ENCODE measurements around the gene CFAP20DC.

DNA sequence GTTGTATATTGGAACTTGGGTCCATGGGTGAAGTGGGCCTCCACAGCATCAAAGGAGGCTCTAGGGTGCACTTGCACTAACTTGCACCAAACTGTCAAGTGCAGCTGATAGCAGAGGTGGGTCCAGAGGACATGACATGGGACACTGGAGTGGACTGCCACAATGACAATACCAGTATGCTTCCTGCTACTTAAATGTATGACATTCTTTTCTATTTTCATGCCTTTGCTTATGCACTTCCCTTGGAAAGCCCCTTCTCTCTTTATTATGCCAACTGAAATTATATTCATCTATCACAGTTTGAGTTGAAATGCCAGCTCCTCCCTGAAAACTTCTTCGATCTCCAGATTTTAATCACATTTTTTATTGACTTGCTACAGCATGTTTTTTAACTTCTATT is 101.8 kb downstream of the CFAP20DC start:
- TF ChIP-seq, protein P1, sequence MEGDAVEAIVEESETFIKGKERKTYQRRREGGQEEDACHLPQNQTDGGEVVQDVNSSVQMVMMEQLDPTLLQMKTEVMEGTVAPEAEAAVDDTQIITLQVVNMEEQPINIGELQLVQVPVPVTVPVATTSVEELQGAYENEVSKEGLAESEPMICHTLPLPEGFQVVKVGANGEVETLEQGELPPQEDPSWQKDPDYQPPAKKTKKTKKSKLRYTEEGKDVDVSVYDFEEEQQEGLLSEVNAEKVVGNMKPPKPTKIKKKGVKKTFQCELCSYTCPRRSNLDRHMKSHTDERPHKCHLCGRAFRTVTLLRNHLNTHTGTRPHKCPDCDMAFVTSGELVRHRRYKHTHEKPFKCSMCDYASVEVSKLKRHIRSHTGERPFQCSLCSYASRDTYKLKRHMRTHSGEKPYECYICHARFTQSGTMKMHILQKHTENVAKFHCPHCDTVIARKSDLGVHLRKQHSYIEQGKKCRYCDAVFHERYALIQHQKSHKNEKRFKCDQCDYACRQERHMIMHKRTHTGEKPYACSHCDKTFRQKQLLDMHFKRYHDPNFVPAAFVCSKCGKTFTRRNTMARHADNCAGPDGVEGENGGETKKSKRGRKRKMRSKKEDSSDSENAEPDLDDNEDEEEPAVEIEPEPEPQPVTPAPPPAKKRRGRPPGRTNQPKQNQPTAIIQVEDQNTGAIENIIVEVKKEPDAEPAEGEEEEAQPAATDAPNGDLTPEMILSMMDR (conservative IDR thresholded peaks at IDR 0.05; ENCODE audit: low read length): no peak
- no peak for TF ChIP-seq EZH2phosphoT487 (IDR thresholded peaks at IDR 0.05; ENCODE audit: borderline replicate concordance, low read depth, low read length)
